OCI-M1 (cell line): ENCODE data around the gene ATP2C2.
"Not testable (repeated sequence)": the region's sequence is repeated elsewhere in the genome, so short reads cannot be mapped to it uniquely, and the experiment has no call there.

Experiments
- DNase-seq: peaks from one replicate; lab custom pipeline; 2025; lab: John Stamatoyannopoulos, UW

The ATP2C2 gene

DNA sequence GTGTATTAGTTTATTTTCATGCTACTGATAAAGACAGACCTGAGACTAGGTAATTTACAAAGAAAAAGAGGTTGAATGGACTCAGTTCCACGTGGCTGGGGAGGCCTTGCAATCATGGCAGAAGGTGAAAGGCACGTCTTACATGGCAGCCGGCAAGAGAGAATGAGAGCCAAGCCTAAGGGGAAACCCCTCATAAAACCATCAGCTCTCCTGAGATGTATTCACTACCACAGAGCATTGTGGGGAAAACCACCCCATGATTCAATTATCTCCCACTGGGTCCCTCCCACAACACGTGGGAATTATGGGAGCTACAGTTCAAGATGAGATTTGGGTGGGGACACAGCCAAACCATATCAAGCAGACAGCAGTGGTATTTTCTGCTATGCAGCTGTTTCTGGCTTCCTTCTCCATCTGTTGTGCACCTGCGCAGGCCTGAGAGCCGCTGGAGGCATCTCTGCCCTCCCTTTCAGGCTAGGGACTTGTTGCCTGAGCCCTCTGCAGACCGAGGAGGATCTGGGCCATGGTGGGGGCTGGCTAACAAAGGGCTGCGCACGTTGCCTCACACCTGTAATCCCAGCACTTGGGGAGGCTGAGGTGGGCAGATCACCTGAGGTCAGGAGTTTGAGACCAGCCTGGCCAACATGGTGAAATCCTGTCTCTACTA, 82.8 kb downstream of the ATP2C2 start:
- DNase-seq: not testable (repeated sequence)

DNA sequence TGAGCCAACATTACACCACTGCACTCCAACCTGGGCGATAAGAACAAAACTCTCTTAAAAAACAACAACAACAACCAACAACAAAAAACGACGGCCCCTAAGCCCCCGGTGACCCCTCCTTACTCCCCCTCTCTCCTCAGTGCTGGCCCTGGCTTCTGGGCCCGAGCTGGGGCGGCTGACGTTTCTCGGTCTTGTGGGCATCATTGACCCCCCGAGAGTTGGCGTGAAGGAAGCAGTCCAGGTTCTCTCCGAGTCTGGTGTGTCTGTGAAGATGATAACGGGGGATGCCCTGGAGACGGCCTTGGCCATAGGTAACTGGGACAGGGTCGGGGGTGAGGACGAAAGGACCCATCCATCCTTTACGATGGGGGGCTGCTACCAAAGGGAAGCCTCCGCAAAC, 83.4 kb downstream of the ATP2C2 start:
- DNase-seq: no peak

GRCh38 chr16:84453061-84453752, 84.9 kb downstream of the ATP2C2 start:
- no peak for DNase-seq

- no peak for DNase-seq
These were observed 86.3 kb downstream of the ATP2C2 start for GRCh38 chr16:84454611-84455010.

DNA sequence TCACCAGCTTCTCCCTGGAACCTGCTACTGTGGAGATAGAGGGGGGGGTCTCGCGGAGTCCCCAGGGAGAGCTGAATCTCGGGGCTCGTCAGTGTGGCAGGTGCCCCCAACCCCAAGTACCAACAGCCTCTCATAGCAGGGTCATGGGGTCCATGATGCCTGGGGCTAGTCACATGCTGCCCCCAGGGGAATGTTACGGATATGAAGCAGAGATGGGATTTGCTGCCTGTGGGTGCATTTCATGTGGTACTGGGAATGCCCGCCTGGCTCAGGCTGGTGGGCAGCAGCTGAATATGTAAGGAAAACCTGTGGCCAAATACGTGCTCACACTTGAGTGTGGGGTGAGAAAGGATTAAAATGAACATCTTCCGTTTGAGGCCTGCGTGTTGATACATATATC, 86.7 kb downstream of the ATP2C2 start:
- DNase-seq: no peak

- DNase-seq: no peak
These were observed 90.5 kb downstream of the ATP2C2 start for GRCh38 chr16:84458606-84459532.

- no peak for DNase-seq
These were observed 91.2 kb downstream of the ATP2C2 start for GRCh38 chr16:84459533-84459894.

- DNase-seq: no peak
These were observed 91.6 kb downstream of the ATP2C2 start for GRCh38 chr16:84459941-84460405.

DNA sequence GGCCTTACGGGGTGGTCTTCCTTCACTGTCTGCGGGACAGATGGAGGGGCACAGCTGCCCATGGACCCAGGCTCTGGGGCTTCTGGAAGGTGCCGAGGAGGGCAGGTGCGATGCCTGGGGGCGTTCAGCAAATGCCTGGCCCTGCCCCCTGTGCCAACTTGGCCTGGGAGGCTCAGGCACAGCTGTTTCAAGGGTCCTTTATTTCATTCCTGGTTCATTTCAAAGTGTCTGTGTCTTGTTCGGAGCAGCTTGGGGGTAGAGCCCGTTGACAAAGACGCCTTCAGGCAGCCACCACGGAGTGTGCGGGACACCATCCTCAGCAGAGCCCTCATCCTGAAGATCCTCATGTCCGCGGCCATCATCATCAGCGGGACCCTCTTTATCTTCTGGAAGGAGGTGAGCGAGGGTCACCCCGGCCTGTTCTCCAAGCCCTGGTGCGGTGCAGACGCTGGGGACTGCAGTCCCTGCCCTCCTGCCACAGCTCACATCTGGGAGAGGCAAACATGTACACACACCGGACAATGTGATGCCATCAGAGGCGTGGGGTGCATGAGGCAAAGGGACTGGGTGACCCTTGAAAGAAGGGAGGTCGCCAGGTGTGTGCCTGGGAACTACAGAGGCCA, 92.2 kb downstream of the ATP2C2 start:
- no peak for DNase-seq

DNA sequence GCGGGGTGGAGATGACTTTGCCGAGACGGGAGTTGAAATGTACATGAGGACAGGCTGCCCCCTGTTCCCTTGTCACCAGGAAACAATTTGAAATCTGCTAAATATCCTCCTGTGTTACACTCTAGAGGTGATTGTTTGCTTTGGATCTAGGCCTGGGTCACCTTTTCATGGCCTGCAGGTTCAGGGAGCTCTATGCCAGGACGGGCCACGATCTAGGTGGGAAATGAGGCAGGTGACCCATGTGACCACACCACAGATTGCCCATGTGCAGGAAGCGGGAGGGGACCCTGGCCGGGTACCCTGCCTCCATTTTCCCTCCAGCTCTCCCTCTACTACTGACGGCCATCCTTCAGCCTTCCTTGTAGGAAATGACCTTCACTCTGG, 92.7 kb downstream of the ATP2C2 start:
- no peak for DNase-seq

- no peak for DNase-seq
These were observed 93.3 kb downstream of the ATP2C2 start for GRCh38 chr16:84461413-84462295.

DNA sequence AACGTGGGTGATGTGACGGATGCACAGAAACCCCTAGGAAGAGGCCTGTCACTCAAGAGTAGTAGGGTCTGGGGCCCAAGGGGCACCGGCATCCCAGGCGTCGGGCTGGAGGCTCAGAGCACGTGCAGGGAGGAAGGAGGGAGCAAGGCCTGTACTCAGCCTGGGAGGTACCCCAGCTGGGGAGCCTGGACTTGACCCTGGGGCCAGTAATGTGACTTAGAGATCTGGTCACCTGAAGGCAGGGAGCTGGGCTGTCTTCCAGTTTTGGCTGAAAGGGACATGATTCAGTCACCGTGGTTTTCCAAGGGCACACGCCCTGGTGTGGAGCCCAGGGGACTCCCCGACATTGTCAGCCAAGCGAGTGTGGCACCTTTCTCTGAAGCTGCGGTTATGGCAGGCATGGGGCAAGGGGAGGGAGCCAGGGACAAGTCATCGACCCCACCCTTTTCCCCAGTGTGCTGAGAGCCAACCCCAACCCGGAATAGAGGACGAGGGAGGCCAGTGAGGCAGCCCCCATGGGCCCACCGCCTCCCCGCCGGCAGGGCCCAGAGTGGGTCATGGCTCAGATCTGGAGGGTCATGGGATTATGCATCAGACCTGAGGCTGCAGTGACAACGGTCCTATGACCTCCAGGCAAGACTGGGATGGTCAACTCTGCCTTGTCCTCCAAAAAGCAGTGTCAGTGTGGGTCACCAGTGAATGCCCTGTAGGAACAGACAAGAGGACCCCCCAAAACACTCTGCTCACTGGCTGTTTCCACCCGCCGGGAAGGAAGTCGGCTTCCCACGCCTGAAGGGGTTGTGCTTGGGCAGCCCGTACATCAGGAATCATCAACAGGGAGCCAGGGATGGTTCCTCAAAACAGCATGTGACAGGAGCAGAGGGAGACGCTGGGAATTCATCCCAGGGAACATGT, 94.2 kb downstream of the ATP2C2 start:
- no peak for DNase-seq

GRCh38 chr16:84463221-84463620, 94.9 kb downstream of the ATP2C2 start:
- no peak for DNase-seq

DNA sequence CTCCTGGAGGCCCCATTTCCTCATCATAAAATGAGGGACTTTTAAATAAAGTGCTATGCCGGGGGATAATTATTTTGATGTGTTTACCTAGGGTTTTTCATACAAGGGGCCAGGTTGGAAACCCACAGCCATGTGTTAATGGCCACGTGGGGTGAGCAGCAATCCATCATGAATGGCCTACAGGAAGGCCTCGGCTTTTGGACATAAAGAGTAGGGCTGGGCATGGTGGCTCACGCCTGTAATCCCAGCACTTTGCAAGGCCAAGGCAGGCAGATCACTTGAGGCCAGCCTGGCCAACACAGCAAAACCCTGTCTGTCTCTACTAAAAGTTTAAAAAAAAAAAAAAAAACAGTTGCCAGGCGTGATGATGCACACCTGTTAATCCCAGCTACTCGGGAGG, 95.8 kb downstream of the ATP2C2 start:
- DNase-seq: no peak

GRCh38 chr16:84465154-84465553, 96.8 kb downstream of the ATP2C2 start:
- DNase-seq: peak; percentile 1

- DNase-seq: no peak
These were observed 98.4 kb downstream of the ATP2C2 start for GRCh38 chr16:84466692-84467091.

GRCh38 chr16:84467256-84467655, 98.9 kb downstream of the ATP2C2 start:
- no peak for DNase-seq

- no peak for DNase-seq
These were observed 99.4 kb downstream of the ATP2C2 start for GRCh38 chr16:84467709-84468108.

DNA sequence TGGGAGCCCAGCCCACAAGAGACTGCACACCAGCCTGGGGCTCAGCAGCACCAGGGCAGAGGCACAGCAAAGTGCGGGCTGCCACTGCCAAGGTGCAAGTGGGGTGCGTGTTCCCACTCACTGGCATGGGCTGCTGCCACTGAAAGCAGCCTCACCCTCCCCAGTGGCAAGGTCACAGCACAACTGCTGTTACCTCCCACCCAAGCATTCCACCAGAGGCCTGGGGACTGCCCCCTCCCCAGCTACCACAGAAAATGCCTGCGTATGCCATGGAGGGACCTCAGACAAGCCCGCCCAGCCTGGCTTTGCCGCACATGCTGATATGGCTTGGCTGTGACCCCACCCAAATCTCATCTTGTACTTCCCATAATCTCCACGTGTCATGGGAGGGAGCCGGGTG, 103.0 kb downstream of the ATP2C2 start:
- DNase-seq: no peak

- DNase-seq: no peak
These were observed 103.6 kb downstream of the ATP2C2 start for GRCh38 chr16:84471966-84472365.
